Urinary bladder (tissue), 4 donors: ENCODE data around the gene TSSC4. TPM values are rescaled to one million over a fixed set of nuclear protein-coding genes. Genes with fewer than 3 reads are reported as not detected.

Experiments used
- DNase-seq: peaks from one replicate; pipeline ENCODE4 v3.0.0-alpha.2; 2015; ENCODE audit errors: extremely low spot score
- H3K27ac ChIP-seq: one replicate; pipeline ENCODE4 v1.5.1; 2013; ENCODE audit warnings: low read depth, mild to moderate bottlenecking, moderate library complexity
- H3K36me3 ChIP-seq: one replicate; pipeline ENCODE4 v1.6.1; 2013; ENCODE audit warnings: mild to moderate bottlenecking, moderate library complexity; ENCODE audit not compliant: insufficient read depth
- H3K4me1 ChIP-seq: one replicate; pipeline ENCODE4 v1.6.1; 2013; ENCODE audit warnings: mild to moderate bottlenecking, moderate library complexity; ENCODE audit not compliant: insufficient read depth
- H3K4me3 ChIP-seq: one replicate; pipeline ENCODE4 v1.5.1; 2013; ENCODE audit warnings: low read depth, low read length
- WGBS: extraction: QIAGEN DNeasy Blood & Tissue Kit; methylation state at CpG from one replicate; pipeline ENCODE4 v1.1.7; 2013; 5-methylcytosine and 5-hydroxymethylcytosine counted together
- polyA plus RNA-seq: library from polyadenylated mRNA; stranded (reverse); fragments of 200-250 nt; gene quantifications from one replicate; pipeline ENCODE4 v1.2.3, GENCODE V29; 2013
- total RNA-seq: library from RNA; depleted of rRNA; stranded (reverse); fragments of >200 nt; gene quantifications from one replicate; pipeline ENCODE4 v1.2.3, GENCODE V29; 2014
- donor health status: healthy with polysubstance abuse.
- donor health status: healthy.

TSSC4 gene
- total and polyA plus RNA-seq, 2 donors = 16.6 to 61.7 TPM

DNA sequence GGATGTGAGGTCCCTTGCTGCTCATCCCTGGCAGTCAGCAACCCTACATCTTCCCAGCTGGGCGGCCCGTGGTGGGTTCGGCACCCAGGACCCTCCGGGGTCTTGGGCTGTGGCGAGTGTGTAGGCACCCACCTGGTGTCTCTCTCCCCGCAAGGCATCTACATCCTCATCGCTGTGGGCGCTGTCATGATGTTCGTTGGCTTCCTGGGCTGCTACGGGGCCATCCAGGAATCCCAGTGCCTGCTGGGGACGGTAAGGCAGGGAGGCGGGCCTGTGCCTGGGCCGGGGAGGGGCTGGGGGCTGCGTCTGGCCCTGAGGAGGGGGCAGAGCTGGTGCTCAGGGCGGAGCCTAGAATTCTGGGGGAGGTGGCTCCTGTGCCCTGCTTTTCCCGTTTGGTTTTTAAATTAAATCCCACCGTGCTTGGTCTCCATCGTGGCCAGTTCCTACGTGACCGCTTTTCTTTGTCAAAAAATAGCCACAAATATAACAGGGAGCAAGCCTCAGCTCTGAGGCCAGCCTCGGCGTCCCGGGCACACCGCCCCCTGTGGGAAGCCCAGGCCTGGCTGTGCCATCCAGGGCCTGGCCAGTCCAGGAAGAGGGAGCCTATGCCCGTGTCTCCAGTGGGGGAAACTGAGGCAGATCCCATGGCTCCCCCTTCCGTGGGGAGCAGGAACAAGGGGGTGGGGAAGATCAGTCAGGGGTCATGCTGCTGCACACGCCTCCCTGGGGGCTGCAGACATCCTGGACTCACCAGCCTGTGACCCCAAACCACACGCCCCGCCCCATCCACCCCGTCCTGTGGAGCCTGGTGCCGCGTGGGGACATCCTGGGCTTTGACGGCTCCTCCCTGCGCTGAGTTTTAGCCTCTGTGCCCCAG, 6.4 kb upstream of the TSSC4 start:
- Histone ChIP-seq H3K36me3 (peaks cover 11% of the 10 kb centered on the region), H3K4me3 (no peak overlapping the region), H3K4me1 (no peaks in the 10 kb centered on the region), H3K27ac (no peak overlapping the region)
- no peak for DNase-seq
- WGBS = 80% methylated on average over 34 of the region's 34 CpGs

DNA sequence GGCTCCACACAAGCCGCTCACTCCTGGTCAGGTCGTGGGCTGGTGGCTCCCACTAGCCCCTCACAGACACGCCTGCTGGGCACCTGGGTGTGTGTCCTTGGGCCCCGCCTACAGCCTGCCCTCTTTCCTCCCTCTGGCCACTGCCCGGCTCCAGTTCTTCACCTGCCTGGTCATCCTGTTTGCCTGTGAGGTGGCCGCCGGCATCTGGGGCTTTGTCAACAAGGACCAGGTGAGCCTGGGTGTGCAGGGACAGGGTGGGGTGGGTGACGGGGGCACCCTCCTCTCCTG, 5.8 kb upstream of the TSSC4 start:
- Histone ChIP-seq H3K27ac (no peak overlapping the region), H3K4me1 (no peaks in the 10 kb centered on the region), H3K36me3 (peaks cover 11% of the 10 kb centered on the region), H3K4me3 (no peak overlapping the region)
- WGBS = 79% methylated on average over 8 of the region's 8 CpGs
- DNase-seq = no peak

DNA sequence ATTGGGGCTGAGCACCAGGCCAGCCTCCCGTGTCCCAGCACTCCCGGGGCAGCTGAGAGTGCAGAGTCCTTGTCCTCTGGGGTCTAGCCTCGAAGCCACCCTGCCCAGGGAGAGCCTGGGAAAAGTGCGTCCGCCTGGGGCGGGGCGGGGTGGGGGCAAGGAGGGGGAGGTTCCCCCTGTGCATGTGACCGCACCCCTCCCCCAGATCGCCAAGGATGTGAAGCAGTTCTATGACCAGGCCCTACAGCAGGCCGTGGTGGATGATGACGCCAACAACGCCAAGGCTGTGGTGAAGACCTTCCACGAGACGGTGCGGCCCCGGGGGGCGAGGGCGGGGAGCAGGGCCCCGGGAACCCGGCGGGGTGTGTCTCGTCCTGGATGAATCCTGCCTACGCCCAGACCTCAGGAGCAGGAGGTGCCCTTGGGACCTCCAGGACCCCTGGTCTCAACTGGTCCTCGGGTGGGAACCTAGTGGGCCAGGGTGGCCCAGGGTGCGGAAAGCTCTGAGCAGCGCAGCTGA, 5.3 kb upstream of the TSSC4 start:
- no peak for DNase-seq
- peaks cover 11% of the 10 kb centered on the region for H3K36me3 ChIP-seq
- no peaks in the 10 kb centered on the region for H3K4me1 ChIP-seq
- H3K4me3 ChIP-seq = no peak overlapping the region
- 87% methylated on average over 26 of the region's 26 CpGs for WGBS
- no peak overlapping the region for H3K27ac ChIP-seq

DNA sequence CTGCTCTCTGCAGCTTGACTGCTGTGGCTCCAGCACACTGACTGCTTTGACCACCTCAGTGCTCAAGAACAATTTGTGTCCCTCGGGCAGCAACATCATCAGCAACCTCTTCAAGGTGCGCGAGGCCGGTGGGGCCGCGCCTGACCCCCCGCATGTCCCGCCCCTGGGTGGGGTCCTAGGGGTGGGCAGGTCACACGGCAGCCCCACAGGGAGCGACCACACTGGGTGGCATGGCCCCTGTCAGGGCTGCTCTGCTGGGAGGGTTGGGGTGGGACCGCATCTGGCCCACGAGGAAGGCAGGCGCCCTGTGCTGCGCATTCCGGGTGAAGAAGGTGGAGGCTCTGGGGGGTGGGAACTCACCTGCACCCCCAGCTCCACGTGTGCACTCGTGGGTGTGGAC, 4.7 kb upstream of the TSSC4 start:
- peaks cover 11% of the 10 kb centered on the region for H3K36me3 ChIP-seq
- H3K27ac ChIP-seq = no peak overlapping the region
- DNase-seq = no peak
- H3K4me1 ChIP-seq = no peaks in the 10 kb centered on the region
- 87% methylated on average over 17 of the region's 17 CpGs for WGBS
- no peak overlapping the region for H3K4me3 ChIP-seq

DNA sequence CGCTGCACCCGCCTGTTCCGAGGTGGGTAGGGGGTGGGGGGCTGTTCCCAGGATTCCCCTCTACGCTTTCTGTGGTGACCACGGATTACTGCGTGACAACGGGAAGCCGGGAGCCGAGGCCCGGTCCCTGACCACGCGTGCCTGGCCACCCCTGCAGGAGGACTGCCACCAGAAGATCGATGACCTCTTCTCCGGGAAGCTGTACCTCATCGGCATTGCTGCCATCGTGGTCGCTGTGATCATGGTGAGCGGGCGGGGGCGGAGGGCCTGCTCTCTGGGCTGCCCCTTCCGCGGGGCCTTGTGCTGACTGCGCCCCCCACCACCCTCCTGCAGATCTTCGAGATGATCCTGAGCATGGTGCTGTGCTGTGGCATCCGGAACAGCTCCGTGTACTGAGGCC, 4.1 kb upstream of the TSSC4 start:
- DNase-seq = no peak
- no peak overlapping the region for H3K27ac ChIP-seq
- WGBS = 89% methylated on average over 26 of the region's 26 CpGs
- no peaks in the 10 kb centered on the region for H3K4me1 ChIP-seq
- no peak overlapping the region for H3K4me3 ChIP-seq
- peaks cover 11% of the 10 kb centered on the region for H3K36me3 ChIP-seq

DNA sequence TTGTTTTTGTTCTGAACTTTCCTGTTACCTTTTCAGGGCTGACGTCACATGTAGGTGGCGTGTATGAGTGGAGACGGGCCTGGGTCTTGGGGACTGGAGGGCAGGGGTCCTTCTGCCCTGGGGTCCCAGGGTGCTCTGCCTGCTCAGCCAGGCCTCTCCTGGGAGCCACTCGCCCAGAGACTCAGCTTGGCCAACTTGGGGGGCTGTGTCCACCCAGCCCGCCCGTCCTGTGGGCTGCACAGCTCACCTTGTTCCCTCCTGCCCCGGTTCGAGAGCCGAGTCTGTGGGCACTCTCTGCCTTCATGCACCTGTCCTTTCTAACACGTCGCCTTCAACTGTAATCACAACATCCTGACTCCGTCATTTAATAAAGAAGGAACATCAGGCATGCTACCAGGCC, 3.5 kb upstream of the TSSC4 start:
- Histone ChIP-seq H3K27ac (no peak overlapping the region), H3K36me3 (peaks cover 11% of the 10 kb centered on the region), H3K4me1 (peaks cover 2% of the 10 kb centered on the region), H3K4me3 (no peak overlapping the region)
- no peak for DNase-seq
- WGBS = 87% methylated on average over 12 of the region's 12 CpGs

DNA sequence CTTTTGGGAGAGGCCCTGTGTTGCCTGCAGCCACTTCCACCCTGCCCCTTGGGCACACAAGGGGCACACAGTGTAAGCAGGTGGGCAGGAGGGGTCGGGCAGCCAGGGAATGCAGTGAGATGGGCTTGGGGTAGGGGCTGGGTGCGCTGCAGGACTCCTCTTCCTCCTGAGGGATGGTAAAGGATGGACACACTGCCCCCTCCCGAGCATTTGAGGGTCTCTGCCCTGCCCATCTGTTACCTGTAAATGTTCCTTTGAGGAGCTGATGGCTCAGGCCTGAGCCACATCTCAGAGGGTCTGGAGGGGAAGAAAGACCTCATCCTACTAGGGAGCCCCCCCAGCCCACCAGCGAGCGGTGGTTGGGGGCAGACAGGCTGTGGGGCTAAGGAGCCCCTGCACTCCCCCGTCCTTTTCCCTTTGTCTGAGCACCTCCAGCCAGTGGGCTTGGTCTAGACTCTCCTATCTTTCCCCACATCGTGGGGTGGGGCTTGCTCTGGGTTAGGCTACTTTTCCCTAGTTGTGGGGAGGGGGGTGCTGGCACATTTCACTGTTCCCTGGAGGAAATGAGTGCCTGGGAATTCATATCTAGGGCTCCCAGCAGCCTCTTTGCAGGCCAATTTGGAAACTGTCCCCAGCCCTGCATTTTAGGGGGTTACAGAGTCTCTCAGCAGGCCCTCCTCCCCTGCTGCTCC, 1.7 kb upstream of the TSSC4 start:
- WGBS = 56% methylated on average over 7 of the region's 7 CpGs
- DNase-seq = no peak
- H3K4me1 ChIP-seq = peaks cover 4% of the 10 kb centered on the region
- H3K27ac ChIP-seq = no peak overlapping the region
- H3K36me3 ChIP-seq = peaks cover 11% of the 10 kb centered on the region
- H3K4me3 ChIP-seq = no peak overlapping the region

DNA sequence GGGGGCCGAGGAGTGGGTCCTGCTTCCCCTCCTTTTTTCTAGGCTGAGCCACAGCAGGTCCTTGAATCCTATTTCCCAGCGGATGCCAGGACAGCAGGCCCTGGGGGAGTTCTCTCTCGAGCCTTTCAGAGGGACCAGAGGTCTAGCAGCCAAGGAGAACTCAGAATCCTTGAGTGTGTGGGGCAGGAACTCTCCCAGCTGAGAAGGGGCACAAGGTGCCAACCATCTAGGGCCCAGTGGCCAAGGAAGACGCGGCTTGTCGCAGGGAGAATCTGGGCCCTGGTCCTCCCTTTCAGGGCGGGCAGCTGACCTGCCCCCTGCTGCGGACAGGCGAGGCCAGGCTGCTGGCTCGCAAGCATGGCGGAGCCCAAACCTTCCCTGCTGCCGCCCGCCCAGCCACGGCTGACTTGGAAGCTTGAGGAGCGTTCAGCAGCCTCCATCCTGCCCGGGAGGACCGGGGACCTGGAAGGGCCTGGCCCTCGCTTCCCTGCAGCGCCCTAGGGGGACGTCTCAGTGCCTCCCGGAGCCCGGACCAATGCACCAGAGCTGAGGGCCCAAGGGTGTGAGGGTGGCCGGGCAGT, 972 bp upstream of the TSSC4 start:
- peak overlapping the region; percentile 98 for H3K27ac ChIP-seq
- peaks cover 9% of the 10 kb centered on the region for H3K36me3 ChIP-seq
- H3K4me1 ChIP-seq = peaks cover 4% of the 10 kb centered on the region
- 8% methylated on average over 23 of the region's 23 CpGs for WGBS
- DNase-seq = no peak
- peak overlapping the region; percentile 47 for H3K4me3 ChIP-seq

DNA sequence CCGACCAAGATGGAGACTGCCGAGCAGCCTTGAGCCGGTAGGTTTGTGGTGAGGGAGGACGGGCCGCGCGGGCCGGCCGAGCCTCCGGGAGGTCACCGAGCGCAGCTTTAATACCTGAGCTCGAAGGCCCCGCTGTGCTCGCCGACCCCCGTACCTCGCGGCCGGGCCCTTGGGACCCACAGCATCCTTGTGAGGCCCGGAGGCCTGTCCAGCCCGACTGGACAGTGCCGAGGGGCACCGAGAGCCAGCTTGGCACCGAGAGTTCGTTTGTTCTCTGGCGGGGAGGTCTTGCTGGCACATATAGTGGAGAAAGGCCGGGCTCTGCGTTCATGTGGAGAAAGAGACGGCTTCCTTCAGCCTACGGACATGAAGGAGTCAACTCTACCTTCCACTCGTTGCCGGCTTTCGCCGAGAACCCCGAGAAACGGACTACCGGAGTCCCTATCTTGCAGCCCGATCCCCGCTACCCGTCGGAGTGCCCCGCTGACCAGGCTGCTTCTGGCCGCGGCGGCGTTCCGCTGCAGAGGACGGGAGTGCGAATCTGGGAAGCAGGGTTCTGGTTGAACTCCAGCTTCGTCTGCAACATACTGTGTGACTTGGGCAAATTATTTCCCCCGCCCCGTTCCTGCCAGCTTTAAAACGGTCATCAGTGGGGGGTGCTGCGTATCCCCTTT, 349 bp downstream of the TSSC4 start:
- WGBS = under 1% methylated on average over 55 of the region's 55 CpGs
- H3K27ac ChIP-seq = peak overlapping the region; percentile 64
- peaks cover 4% of the 10 kb centered on the region for H3K4me1 ChIP-seq
- H3K4me3 ChIP-seq = peak overlapping the region; percentile 72
- DNase-seq = no peak
- H3K36me3 ChIP-seq = peaks cover 2% of the 10 kb centered on the region

DNA sequence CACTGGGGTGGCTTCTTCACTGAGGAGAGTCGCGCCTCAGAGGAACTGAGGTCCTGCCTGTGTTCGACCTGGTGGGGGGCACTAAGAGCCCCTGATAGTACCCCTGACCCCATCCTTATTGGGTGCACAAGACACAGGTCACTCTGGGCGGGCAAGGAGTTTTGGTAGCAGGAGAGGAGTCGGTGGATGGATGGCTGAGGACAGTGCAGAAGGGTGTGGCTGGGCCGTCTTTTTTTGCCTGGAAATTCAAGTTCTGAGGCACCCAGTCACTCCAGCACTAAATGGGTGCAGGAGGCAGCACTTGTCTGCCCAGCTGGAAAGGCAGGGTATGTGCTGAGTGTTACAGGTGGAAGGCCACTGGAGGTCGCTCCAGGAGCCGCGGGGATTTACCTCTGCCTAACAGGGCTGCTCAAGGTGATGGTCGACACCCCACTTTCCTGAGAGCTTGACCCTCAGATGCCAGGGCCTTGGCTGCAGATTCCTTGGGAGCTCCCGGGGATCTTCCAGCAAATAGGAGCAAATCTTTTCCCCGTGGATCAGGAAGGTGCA, 960 bp downstream of the TSSC4 start:
- Histone ChIP-seq H3K27ac (no peak overlapping the region), H3K36me3 (no peaks in the 10 kb centered on the region), H3K4me3 (peak overlapping the region; percentile 72), H3K4me1 (peaks cover 4% of the 10 kb centered on the region)
- 37% methylated on average over 12 of the region's 12 CpGs for WGBS
- DNase-seq = no peak

DNA sequence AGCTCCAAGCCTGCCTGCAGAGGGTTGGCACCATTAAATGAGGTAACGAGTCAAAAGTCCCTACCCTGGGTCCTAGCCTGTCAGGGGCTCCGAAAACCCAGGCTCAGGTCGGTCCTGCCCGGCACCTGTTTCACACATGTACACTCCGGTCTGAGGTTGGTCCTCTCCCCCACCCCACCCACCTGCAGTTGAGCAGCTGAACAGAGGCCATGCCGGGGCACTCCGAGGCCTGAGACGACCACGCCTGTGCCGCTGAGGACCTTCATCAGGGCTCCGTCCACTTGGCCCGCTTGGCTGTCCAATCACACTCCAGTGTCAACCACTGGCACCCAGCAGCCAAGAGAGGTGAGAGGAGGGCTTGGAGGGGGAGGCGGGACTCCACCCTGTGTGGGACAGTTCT, 1.6 kb downstream of the TSSC4 start:
- WGBS = 90% methylated on average over 13 of the region's 13 CpGs
- H3K4me3 ChIP-seq = no peak overlapping the region
- no peak for DNase-seq
- H3K27ac ChIP-seq = no peak overlapping the region
- no peaks in the 10 kb centered on the region for H3K36me3 ChIP-seq
- H3K4me1 ChIP-seq = peaks cover 4% of the 10 kb centered on the region

DNA sequence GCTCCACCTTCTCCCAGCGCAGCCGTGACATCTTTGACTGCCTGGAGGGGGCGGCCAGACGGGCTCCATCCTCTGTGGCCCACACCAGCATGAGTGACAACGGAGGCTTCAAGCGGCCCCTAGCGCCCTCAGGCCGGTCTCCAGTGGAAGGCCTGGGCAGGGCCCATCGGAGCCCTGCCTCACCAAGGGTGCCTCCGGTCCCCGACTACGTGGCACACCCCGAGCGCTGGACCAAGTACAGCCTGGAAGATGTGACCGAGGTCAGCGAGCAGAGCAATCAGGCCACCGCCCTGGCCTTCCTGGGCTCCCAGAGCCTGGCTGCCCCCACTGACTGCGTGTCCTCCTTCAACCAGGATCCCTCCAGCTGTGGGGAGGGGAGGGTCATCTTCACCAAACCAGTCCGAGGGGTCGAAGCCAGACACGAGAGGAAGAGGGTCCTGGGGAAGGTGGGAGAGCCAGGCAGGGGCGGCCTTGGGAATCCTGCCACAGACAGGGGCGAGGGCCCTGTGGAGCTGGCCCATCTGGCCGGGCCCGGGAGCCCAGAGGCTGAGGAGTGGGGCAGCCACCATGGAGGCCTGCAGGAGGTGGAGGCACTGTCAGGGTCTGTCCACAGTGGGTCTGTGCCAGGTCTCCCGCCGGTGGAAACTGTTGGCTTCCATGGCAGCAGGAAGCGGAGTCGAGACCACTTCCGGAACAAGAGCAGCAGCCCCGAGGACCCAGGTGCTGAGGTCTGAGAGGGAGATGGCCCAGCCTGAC, 2.5 kb downstream of the TSSC4 start:
- Histone ChIP-seq H3K4me3 (no peak overlapping the region), H3K36me3 (no peaks in the 10 kb centered on the region), H3K4me1 (peaks cover 4% of the 10 kb centered on the region), H3K27ac (no peak overlapping the region)
- DNase-seq = no peak
- WGBS = 88% methylated on average over 31 of the region's 31 CpGs

DNA sequence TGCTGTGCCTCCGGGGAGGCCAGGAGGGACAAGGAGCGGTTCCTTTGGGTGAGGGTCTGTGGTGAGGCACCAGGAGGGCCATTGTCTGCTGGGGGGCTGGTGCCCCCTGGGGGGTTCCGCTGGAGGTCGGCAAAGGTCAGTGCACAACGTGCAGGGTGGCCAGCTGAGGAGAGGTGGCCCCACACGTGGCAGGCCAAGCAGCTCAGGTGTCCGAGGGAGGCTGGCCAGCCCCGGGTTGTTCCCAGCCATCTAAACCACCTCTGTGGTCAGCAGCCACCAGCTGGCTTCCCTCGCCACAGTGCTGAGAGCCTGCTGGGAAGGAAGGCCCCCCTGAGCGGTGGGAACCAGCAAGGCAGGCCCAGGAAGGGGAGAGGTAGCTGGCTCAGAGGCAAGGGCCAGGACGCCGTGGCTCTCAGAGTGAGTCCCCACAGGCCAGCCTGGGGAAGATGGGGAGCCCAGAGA, 4.2 kb downstream of the TSSC4 start:
- 61% methylated on average over 12 of the region's 12 CpGs for WGBS

More for the DNA sequence above, 4.2 kb downstream of the TSSC4 start:
- Histone ChIP-seq H3K27ac (no peak overlapping the region), H3K4me1 (peaks cover 4% of the 10 kb centered on the region), H3K4me3 (no peak overlapping the region), H3K36me3 (no peaks in the 10 kb centered on the region)
- no peak for DNase-seq
